SU-DHL-6 (cell line): Measurements from ENCODE around the gene CD6.

Experiments
- EZH2phosphoT487 ChIP-seq: fragments of 200-600 bp; sonication (generic), shearing (Covaris generic); conservative IDR thresholded peaks from 2 replicates; pipeline ENCODE4 v1.6.1; 2018; ENCODE audit warnings: mild to moderate bottlenecking, antibody characterized with exemption, low read length, moderate library complexity, mixed read lengths
- TF ChIP-seq, protein P1 (sequence below): fragments of 200-600 bp; sonication (generic); IDR thresholded peaks from one replicate; pipeline ENCODE4 v1.5.1; 2017; ENCODE audit warnings: antibody characterized with exemption, mild to moderate bottlenecking, low read length, moderate library complexity; ENCODE audit not compliant: insufficient read depth, poor library complexity, severe bottlenecking

DNA sequence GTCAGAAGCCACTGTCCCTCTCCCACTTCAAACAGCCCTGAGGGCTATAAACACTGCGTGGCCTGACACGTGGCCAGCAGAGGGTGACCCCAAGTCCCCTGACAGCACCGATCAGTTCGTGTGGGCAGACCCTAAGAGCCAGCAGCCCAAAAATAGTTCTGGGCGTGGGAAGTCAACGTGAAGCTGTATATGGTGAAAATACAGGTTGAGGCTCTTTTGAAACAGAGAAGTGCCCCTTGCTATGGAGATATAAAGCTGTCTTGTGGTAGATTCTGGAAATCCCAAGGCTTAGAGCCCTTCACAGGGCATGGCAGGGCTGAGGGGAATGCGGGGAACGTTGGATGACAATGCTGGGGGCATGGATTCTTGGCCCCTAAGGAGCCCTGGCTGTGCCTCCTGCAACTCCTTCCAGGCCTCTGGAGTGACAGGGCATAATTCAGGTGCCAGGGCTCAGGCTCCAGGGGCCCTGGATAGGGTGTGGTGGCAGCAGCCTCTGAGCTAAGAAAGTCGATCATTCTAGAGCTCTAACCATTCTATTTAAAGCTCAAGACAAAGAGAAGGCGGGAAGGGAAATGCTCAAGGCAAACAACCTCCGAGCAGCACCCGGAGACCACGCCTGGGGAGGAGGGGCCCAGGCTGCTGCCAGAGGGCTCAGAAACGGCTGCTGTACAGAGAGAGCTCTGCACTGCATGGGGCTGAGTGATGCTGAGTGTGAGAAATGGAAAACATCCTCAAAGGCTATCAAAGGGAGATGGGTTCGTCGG, 70.5 kb downstream of the CD6 start:
- TF ChIP-seq, protein P1, sequence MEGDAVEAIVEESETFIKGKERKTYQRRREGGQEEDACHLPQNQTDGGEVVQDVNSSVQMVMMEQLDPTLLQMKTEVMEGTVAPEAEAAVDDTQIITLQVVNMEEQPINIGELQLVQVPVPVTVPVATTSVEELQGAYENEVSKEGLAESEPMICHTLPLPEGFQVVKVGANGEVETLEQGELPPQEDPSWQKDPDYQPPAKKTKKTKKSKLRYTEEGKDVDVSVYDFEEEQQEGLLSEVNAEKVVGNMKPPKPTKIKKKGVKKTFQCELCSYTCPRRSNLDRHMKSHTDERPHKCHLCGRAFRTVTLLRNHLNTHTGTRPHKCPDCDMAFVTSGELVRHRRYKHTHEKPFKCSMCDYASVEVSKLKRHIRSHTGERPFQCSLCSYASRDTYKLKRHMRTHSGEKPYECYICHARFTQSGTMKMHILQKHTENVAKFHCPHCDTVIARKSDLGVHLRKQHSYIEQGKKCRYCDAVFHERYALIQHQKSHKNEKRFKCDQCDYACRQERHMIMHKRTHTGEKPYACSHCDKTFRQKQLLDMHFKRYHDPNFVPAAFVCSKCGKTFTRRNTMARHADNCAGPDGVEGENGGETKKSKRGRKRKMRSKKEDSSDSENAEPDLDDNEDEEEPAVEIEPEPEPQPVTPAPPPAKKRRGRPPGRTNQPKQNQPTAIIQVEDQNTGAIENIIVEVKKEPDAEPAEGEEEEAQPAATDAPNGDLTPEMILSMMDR: no peak
- no peak for TF ChIP-seq EZH2phosphoT487
